Right atrium auricular region (tissue), 2 donors: ENCODE results near the gene EP300. TPM values are rescaled to one million over a fixed set of nuclear protein-coding genes. Genes with fewer than 3 reads are reported as not detected.
"Not testable (repeated sequence)": the region's sequence is repeated elsewhere in the genome, so short reads cannot be mapped to it uniquely, and the experiment has no call there.

ENCODE experiments used
- DNase-seq: peaks from one replicate; pipeline ENCODE4 v3.0.0-alpha.2; 2019; ENCODE audit warnings: low spot score
- H3K27ac ChIP-seq, 2 donors: fragments of 200-600 bp; sonication (generic); 1 replicate in 1 of 2; 2 replicates in 1 of 2; pipeline ENCODE4 v1.5.1; 2016 to 2019
- H3K27me3 ChIP-seq, 2 donors: fragments of 200-600 bp; sonication (generic); one replicate each; pipeline versions ENCODE4 v1.5.1 to v1.6.0; 2017 to 2019
- H3K36me3 ChIP-seq: fragments of 200-600 bp; sonication (generic); one replicate; pipeline ENCODE4 v1.5.1; 2016
- H3K4me1 ChIP-seq, 2 donors: fragments of 200-600 bp; sonication (generic); one replicate each; pipeline versions ENCODE4 v1.5.1 to v1.6.0; 2017 to 2019
- H3K4me3 ChIP-seq, 2 donors: fragments of 200-600 bp; sonication (generic); 1 replicate in 1 of 2; 2 replicates in 1 of 2; pipeline ENCODE4 v1.5.1; 2017 to 2019; ENCODE audit warnings: mild to moderate bottlenecking in 1 of 2, moderate library complexity in 1 of 2
- H3K9me3 ChIP-seq, 2 donors: fragments of 200-600 bp; sonication (generic); one replicate each; pipeline ENCODE4 v1.5.1; 2019
- total RNA-seq, 2 donors: library from RNA; depleted of rRNA; stranded (reverse); fragments of >200 nt; gene quantifications; one replicate each; pipeline ENCODE4 v1.1.0, GENCODE V29; 2016
- TF ChIP-seq, protein P1 (sequence below), 2 donors: fragments of 200-600 bp; sonication (generic); IDR thresholded peaks; one replicate each; pipeline ENCODE4 v1.5.1; 2019; ENCODE audit warnings: antibody characterized with exemption in 2 of 2

Gene EP300
- 10 to 100 TPM; 28.0 to 41.7 TPM for total RNA-seq

DNA sequence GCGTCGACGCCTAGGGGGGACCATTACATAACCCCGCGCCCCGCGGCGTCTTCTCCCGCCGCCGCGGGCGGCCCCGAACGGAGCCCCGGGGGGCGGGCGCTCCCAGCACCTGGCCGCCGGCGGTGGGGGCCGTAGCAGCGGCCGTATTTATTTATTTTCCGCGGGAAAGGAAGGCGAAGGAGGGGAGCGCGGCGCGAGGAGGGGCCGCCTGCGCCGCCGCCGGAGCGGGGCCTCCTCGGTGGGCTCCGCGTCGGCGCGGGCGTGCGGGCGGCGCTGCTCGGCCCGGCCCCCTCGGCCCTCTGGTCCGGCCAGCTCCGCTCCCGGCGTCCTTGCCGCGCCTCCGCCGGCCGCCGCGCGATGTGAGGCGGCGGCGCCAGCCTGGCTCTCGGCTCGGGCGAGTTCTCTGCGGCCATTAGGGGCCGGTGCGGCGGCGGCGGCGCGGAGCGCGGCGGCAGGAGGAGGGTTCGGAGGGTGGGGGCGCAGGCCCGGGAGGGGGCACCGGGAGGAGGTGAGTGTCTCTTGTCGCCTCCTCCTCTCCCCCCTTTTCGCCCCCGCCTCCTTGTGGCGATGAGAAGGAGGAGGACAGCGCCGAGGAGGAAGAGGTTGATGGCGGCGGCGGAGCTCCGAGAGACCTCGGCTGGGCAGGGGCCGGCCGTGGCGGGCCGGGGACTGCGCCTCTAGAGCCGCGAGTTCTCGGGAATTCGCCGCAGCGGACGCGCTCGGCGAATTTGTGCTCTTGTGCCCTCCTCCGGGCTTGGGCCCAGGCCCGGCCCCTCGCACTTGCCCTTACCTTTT, at the start of gene EP300:
TSS of gene EP300 (plus strand) at position 570 of the 795 bp plus-strand sequence. CDS start 413 bp downstream, outside the sequence.
- Histone ChIP-seq H3K27ac (peak within 1 kb of the TSS; percentile 99 to 100), H3K4me1 (peaks cover 0 to 39% of the 10 kb centered on the region in 2 donors), H3K4me3 (peak within 1 kb of the TSS; percentile 97 to 98), H3K9me3 (no peaks in the 10 kb centered on the region), H3K27me3 (no peaks in the 10 kb centered on the region), H3K36me3 (no peaks in the 10 kb centered on the region)
- TF ChIP-seq, protein P1, sequence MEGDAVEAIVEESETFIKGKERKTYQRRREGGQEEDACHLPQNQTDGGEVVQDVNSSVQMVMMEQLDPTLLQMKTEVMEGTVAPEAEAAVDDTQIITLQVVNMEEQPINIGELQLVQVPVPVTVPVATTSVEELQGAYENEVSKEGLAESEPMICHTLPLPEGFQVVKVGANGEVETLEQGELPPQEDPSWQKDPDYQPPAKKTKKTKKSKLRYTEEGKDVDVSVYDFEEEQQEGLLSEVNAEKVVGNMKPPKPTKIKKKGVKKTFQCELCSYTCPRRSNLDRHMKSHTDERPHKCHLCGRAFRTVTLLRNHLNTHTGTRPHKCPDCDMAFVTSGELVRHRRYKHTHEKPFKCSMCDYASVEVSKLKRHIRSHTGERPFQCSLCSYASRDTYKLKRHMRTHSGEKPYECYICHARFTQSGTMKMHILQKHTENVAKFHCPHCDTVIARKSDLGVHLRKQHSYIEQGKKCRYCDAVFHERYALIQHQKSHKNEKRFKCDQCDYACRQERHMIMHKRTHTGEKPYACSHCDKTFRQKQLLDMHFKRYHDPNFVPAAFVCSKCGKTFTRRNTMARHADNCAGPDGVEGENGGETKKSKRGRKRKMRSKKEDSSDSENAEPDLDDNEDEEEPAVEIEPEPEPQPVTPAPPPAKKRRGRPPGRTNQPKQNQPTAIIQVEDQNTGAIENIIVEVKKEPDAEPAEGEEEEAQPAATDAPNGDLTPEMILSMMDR (IDR thresholded peaks at IDR 0.05) = peak in 1 of 2 donors; percentile 35
- peak; percentile 83 for DNase-seq

DNA sequence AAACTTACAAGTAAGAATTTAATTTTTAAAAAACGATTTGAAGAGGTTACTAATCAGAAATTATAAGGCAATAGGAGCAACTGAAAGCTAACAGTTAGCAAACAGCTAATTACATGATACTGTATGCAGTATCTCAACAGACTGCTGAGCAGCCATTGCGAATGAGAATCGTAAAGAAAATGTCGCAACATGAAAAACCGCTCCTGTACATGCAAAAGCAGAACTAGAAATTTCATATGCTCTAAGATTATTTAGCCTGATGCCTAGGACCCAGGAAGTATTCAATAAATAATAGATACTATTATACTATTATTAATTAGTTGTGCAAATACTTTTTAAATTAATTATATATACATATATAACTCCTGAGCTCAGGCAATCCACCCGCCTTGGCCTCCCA, 48.7 kb upstream of the EP300 start:
- TF ChIP-seq, protein P1 (IDR thresholded peaks at IDR 0.05) = no peak
- no peak overlapping the region for H3K27ac ChIP-seq
- no peaks in the 10 kb centered on the region for H3K9me3 ChIP-seq
- H3K27me3 ChIP-seq = no peaks in the 10 kb centered on the region
- no peak overlapping the region for H3K4me3 ChIP-seq
- peaks cover 0 to 6% of the 10 kb centered on the region in 2 donors for H3K4me1 ChIP-seq
- no peaks in the 10 kb centered on the region for H3K36me3 ChIP-seq
- DNase-seq = no peak

DNA sequence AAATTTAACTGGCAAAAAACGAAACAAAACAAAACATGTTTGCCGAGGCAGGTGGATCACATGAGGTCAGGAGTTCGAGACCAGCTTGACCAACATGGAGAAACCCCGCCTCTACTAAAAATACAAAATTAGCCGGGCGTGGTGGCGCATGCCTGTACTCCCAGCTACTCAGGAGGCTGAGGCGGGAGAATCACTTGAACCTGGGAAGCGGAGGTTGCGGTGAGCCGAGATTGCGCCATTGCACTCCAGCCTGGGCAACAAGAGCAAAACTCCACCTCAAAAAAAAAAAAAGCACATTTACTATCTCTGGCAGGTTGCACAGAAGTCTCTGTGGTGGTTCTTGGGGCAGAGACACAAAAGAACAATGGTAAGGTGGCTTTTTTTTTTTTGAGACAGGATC, 46.8 kb upstream of the EP300 start:
- H3K36me3 ChIP-seq, H3K27ac ChIP-seq, H3K9me3 ChIP-seq, DNase-seq, H3K4me3 ChIP-seq, H3K27me3 ChIP-seq: not testable (repeated sequence)
- H3K4me1 ChIP-seq = peaks cover 0 to 12% of the 10 kb centered on the region in 2 donors

DNA sequence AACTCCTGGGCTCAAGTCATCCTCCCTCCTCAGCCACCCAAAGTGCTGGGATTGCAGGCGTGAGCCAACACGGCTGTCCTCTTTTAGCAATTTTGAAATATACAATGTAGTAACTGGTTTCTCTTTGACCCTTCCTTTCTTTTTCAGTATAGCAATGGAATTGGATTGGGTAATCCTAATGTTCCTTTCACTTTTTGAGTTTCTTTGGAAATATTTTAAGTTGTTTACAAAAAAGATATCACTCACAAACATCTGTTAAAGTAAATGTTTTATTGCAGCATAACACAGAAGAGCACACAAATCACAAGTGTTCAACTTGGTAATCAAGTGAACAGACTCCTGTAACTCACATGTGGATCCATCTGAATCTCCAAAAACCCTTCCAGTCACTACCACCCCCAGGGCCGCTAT, 44.6 kb upstream of the EP300 start:
- Histone ChIP-seq H3K4me3 (no peak overlapping the region), H3K27me3 (no peaks in the 10 kb centered on the region), H3K36me3 (no peaks in the 10 kb centered on the region), H3K27ac (no peak overlapping the region), H3K4me1 (peaks cover 0 to 12% of the 10 kb centered on the region in 2 donors), H3K9me3 (no peaks in the 10 kb centered on the region)
- no peak for DNase-seq
- TF ChIP-seq, protein P1 (IDR thresholded peaks at IDR 0.05) = no peak

DNA sequence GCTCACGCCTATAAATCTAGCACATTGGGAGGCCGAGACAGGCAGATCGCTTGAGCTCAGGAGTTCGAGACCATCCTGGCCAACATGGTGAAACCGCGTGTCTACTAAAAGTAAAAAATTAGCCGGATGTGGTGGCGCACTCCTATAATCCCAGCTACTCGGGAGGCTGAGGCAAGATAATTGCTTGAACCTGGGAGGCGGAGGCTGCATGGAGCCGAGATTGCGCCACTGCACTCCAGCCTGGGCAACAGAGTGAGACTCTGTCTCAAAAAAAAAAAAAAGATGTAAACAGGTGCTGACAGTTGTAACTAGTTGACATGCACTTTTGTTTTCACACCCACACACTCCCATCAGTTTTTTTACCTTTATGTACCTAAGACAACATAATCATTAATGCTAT, 44.0 kb upstream of the EP300 start:
- H3K36me3 ChIP-seq, DNase-seq, H3K9me3 ChIP-seq, H3K27me3 ChIP-seq: not testable (repeated sequence)
- Histone ChIP-seq H3K4me1 (peaks cover 0 to 12% of the 10 kb centered on the region in 2 donors), H3K4me3 (peak overlapping the region in 1 of 2 donors; percentile 37), H3K27ac (peak overlapping the region in 1 of 2 donors; percentile 45)

DNA sequence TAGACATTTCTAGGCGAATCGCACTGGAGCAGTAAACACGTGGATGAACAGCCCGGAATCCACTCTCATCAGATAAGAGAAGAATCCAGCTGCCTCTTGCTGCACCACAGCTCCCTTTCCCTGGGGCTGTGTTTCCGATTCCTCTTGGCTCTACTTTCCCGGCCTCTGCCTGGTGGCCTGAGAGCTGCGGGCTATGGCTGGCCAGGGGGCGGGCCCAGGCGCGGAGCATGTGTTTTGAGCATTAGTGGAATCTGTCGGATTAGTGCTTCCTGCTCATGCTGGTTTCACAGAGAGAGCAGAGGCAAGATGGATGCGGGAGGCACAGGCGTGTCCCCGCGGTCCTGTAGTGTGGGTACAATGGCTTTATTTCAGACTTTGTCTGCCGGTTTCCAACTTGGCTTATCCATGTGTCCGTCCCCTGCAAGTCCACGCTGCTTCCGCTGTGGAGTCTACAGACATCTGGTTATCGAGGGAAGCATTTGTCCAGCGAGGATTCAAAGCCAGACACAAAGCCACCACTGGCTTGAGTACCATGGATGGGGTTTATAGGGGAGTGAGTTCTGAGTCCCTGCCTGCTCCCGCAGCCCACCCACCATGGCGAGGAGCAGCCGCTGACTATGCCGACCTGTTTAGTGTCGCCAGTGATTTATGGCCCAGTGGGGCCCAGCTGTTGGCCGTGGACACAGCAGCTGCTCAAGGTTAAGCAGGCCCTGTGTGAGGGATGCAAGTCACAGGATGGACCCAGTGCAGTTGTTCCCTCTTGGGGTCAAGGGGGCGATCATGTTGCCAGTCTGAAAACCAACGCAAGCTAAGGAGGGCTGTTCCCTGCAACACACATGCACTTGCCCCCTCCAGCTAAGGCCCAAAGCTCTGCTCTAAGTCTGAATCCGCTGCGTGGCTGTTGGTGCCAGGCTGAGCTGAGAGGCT, 43.3 kb upstream of the EP300 start:
- peaks cover 0 to 12% of the 10 kb centered on the region in 2 donors for H3K4me1 ChIP-seq
- H3K27me3 ChIP-seq = no peaks in the 10 kb centered on the region
- no peaks in the 10 kb centered on the region for H3K36me3 ChIP-seq
- no peaks in the 10 kb centered on the region for H3K9me3 ChIP-seq
- TF ChIP-seq, protein P1 (IDR thresholded peaks at IDR 0.05) = no peak
- peak overlapping the region; percentile 33 to 45 for H3K27ac ChIP-seq
- peak overlapping the region; percentile 2 to 37 for H3K4me3 ChIP-seq
- DNase-seq = peak; percentile 78

DNA sequence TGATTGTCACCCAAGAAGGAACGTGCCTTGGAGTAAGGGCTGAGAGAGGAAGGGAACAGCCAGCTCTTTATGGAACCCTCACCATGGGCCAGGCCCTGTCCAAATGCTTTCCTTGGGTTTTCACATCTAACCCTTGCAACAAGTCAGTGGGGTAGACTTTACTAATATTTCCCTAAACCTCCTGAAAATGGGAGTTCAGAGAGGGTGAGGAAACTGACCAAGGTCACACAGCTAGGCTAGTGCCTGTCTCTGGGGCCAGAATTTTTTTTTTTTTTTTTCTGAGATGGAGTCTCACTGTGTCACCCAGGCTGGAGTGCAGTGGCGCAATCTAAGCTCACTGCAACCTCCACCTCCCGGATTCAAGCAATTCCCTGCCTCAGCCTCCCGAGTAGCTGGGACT, 42.6 kb upstream of the EP300 start:
- H3K27me3 ChIP-seq, H3K9me3 ChIP-seq, DNase-seq, H3K4me3 ChIP-seq, H3K36me3 ChIP-seq, H3K27ac ChIP-seq: not testable (repeated sequence)
- H3K4me1 ChIP-seq = peaks cover 0 to 12% of the 10 kb centered on the region in 2 donors
